ENCODE results near the gene IKZF2.

IKZF2 gene

DNA sequence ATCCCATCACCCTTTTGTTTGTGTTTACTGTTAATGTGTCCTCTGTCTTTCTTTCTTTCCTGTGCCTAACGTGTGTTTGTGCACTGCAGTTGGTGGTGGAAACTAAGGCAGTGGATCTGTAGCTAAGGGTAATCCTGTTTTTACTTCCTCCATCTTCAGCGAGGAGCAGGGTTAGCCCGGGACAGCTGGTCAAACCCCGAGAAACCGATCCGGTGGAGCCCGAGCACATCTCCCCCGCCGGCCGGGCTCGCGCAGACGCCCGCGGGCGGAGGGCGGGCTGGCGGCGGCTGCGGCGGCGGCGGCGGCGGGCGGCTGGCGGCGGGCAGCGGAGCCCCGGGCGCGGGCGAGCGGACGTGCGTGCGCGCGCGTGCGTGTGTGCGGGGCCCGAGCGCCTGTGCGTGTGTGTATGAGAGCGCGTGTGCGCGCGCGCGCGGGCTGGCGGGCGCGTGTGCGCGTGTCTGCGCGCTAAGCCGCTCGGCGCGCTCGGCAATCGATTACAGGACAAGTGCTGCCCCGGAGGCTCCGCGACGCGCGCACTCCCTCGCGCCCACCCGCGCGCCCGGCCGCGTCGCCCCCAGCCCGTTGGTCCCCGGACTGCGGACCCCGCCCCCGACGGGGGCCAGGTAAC, at the start of gene IKZF2:
Gene IKZF2 (minus strand): TSS at position 176 of the 628 bp plus-strand sequence. CDS start 2,983 bp downstream, outside the sequence.
- peak; percentile 75 for DNase-seq

DNA sequence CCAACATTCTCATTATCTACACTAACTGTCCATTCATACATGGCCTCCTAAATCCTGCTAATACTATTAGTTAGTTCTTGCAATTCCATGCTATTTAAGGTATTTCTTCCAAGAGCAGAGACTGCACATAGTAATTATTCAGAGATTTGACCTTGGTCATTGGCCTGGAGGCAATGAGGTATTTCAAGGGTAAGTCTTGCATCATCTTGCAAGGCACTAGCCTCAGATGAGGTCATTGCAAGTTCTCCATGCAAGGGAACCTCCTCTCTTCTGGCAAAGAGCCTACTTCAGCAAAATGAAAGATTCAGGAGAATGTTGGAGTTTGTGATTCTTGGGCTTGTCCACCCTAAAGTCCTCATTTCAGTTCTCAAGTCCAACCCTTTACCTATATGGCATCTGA, 48.5 kb upstream of the IKZF2 start:
- no peak for DNase-seq

DNA sequence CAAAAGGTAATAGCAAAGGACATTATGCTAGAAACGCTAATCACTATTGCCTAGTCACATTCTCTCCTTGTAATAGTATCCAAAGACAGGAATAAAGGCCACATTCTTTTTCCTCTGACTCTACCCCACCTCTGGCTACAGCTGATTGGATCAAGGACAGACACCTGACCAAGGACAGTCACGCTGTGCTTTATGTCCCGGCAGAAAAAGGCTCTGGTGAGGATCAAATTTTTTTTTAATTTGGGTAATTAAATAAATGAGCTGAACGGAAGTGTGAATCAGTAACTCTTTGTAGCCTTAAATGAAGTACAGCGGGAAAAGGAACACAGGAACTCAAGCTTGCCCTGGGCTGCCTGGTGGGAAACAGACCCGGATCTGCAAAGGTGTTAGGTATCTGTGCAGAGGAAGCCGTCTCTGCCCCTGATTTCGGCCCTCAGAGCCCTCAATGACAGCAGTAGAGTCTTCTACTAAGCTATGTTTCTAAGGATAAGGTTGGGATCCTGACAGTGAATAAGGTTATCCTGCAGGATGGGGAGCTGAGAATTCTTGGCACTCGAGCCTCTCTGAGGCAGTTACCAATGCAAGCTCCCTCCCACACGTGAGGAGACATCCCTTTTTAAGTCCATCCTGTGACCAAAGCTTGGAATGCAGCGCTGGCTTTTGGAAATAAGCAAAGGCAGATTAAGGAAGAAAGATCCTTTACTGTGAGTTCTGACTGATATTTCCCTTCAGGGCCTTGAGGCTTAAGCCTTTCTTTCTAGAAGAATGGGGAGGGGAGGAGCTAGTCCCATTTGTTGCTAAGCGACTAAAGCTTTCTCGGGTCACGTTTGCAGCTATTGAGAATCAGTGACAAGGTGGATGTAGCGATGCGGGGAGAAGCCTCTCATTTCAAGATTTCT, 37.8 kb upstream of the IKZF2 start:
- DNase-seq, result no peak

DNA sequence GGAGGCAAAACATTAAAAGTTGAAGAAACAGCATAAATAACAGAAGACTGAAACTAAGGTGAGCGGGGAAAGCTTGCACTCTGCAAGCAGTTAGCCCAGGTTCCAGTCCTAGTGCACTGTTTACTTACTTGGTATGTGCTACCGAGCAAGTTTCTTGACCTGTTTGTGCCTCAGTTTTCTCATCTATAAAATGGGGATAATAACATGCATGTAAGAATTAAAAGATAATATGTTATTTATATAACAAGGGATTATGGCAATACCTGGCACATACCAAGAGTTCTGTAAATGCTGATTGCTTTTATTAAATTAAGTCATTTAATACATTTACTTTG, 37.1 kb upstream of the IKZF2 start:
- DNase-seq, result no peak

DNA sequence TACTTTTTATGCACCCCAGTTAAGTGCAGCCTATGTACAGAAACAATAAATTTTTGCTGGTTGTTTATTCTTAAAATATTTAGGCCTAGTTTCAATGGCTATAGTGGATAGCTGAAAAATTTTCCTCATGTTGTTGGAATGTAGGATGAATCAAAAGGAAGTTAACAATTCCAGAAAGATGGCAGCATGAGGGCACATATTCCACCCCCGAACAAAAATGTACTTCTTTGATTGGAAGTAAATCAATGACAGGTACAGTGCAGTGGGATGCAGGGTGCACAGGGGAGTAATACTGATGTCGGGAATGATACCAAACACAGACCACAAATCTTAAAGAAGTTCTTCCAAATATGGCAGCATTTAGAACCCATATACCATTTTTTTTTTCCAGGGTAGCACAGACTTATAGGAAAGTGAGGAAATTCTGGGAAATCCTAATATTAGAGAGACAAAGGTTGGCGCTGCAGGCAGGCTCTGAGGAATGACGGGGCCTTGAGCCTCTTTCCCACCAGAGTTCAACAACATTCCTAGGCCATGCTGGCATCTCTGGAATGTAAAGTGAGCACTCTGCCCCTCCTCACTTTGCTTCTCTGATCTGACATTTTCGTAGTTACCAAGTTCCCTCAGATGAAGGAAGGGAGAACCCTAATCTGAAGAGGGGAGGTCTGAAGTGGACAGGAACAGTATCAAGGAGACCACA, 36.6 kb upstream of the IKZF2 start:
- DNase-seq, result no peak

DNA sequence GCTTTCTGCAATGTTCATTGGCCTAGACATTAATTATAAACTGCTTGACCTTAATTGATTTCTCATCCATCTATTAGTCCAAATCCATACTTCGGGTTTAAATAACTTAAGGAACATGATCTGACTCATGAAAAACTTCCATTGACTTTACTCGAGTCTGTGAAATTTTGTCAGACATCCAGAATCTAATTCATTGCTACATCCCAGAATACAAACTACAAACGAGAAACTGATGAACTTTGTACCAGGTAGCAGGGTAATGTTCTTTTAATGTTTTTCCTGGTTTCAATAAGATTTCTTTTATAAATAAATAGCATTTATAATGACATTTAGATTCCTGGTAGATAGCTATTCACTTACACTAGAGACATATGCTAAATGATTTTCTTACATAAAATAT, 36.0 kb upstream of the IKZF2 start:
- no peak for DNase-seq

DNA sequence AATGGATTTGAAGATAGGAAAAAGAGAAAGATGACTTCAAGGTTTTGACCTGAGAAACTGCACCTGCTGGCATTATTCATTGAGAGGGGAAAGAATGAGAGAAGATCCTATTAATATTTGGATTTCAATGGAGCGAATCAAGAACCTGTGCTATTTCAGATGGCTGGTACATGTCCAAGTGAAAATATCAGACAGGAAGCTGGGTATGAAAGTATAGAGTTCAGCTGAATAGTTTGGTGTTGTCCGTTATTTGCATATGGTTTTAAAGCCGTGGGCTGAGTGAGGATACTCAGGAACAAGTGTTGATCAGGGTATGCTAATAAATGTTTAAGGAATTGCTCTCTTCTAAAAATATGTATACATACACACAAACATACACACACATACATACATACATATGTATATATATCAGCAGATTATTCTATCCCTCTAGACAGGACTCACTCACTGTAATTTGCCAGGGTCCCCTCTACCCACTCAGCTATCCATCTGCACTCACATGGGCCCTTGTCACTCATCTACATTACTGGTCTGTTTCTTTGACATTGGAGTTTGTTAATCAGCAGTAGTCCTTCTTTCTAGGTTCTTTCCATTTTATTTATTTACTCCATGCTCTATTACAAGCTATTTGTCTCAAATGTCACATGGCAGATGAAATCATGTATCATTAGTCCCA, 33.9 kb upstream of the IKZF2 start:
- DNase-seq, result no peak

DNA sequence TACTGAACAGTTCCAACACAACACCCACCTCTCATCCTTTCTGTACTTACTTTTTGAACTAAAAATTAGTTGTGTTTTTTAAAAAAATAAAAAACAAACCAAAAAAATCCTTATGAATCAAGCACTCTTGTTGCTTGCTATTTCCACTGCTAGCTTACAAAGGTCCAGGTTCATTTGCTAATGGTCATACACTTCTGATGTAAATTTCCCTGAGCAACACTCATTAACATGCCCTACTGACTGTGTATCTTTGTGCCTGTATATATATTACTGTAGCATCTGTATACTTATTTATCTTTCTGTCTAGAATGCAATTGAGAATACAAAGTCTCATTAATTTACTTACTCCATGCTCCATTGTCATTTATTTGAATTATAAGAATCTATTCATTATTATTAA, 30.3 kb upstream of the IKZF2 start:
- no peak for DNase-seq

DNA sequence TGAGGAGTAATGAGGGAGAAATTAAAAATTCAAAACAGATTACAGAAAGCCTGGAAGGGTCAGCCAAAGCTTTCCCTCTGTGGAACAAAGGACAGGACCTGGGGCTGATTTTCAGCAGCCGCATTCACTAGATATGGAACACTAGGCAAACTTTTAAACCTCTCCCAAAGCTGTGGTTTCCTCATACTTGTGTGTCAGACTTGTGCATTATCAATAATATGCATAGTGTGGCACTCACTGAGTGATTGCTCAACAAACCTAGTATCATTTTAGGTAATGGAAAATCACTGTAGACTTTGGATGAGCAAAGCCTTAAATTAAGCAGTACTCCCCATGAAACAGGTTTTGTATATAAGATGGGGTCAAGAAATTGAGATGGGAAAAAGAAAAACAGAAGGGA, 26.3 kb upstream of the IKZF2 start:
- no peak for DNase-seq

DNA sequence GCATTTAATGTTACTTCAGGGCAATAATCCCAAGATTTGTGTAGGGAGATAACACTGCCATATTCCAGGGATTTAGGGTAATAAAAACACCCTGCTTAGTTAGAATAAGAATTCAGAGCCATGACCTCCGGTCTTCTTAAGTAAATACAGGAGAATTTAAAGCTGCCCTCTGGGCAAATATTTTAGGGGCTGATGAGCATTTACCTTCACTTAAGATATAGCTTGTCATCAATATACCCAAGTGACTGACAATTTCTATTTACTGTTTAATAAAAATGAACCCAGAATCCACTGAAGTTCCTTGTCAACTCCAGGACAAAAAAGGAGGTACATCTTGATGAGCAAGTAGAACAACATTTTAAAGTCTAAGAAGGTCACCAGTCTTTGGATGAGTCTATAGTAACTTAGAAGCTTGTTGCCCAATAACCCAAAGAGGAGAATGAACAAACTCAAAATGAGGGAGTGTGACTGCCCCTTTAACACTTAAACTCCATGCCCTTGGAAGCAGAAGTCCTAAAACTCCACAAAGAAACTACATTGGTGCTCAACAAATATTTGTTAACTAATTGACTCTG, 24.3 kb upstream of the IKZF2 start:
- DNase-seq, result no peak

DNA sequence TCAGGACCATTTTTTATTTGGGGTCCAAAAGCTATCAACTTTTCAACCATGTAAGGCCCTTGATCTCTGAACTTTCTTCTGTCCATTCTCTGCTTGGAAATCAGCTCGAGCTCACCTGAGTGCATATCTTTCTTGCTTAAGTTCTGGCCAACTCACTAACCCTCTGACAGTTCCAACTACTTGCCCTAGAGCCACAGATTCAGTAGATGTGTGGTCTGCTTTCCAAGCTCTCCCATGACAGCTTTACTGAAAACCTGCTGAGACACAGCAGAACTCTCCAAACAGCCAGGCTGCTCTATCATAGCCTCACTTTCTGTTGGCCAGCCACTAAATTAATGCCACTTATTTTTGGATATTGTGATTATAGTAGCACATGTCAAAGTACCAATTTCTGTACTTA, 21.2 kb upstream of the IKZF2 start:
- DNase-seq, result no peak

DNA sequence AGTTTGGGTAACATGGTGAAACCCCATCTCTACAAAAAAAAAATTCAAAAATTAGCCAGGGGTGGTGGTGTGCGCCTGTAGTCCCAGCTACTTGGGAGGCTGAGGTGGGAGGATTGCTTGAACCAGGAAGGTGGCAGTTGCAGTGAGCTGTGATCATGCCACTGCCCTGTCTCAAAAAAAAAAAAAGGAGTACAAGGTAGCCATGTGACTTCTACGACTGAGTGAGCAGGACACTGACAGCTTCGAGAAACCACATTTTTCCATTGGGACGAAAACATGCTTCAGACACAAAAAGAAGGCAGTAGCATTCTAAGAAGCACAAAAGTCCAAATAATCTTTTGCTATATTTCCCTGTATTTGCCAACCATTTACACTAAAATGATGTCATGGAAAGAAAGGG, 19.7 kb upstream of the IKZF2 start:
- no peak for DNase-seq

DNA sequence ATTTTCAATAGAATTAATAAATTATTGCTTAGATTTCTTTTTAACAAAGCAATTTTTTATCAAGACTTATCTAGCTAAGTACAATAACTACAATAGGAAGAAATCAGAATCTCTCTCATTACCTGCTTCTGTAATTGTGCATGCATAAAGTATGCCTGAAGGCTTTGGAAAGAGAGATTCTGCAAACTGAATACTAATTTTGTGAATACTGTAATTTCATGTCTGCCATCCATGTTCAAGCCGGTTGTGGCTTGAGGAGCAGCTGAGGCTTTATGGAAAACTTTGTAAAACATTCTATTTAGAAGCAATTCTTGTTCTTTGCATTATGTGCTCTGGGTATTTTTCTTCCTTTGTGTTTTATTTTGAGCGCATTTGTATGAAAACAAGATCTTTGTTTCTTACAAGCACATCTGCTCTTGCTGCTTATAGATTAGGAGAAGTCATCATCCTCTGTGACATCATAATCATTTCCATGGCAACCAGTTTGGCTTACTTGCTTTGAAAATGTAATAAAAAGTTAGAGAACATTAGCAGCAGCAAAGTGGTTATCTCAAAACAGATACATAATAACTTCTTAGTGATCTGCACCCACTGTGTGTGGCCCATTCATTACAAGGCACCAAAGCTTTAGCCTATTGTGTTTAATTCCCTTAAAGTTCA, 16.0 kb upstream of the IKZF2 start:
- no peak for DNase-seq

DNA sequence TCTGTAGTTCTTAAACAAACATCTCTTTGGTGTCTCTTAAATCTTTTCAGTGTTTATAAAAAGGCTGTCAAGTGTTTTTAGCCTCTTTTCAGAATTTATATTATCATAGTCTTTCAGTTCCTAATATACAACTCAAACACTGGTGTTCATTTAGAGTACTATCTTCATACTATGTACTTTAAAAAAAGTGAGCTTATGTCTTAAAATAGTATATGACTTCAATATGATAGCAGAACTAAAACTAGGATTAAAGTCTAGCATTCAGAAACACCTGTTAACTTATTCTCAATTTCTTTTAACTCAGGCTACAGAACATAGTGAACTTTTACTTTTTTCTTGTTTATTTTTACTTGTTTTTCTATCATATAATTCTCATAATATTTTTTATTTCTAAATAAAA, 14.7 kb upstream of the IKZF2 start:
- DNase-seq, result no peak

DNA sequence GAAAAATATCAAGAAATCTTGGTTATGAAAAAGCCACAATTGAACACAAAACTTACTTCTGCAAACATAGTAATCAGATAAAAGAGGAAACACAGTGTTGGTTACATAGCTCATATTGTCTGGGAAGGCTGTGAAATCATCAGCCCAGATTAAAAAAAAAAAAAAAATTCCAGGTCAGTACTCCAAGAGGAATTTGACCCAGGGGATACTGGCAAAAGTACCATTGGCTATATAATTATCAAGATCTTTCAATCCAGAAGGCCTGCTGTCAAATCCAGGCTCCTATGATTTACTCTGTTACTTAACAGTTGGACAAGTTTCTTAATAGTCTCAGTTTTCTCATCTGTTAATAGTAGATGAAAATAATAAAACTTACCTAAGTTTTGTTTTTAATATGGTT, 12.9 kb upstream of the IKZF2 start:
- DNase-seq, result no peak

DNA sequence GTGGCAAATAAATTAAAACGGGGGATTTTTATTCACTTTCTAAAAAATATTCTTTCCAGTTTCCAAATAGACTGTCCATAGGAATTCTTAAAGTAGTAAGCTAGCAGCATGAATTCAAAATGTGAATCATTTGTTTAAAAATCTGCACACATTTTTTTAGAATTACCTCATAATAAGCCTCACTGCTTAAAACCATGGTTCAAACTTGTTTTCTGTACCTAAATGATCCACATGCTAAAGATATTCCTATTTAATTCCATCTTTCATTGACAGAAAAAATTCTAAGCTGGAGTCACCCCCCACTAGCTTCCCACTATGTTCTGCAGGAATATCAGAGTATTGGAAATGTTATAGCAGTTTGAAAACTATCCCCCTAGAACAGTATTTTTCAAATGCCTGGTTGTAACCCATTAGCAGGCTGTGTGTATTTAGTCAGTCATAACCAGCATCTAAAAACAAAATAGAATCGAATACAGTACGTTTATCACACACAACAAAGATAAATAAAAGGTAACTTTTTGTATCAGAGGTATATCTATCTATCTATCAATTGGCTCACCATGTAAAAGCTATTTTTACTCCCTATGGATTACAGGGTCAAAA, 11.2 kb upstream of the IKZF2 start:
- DNase-seq, result no peak

DNA sequence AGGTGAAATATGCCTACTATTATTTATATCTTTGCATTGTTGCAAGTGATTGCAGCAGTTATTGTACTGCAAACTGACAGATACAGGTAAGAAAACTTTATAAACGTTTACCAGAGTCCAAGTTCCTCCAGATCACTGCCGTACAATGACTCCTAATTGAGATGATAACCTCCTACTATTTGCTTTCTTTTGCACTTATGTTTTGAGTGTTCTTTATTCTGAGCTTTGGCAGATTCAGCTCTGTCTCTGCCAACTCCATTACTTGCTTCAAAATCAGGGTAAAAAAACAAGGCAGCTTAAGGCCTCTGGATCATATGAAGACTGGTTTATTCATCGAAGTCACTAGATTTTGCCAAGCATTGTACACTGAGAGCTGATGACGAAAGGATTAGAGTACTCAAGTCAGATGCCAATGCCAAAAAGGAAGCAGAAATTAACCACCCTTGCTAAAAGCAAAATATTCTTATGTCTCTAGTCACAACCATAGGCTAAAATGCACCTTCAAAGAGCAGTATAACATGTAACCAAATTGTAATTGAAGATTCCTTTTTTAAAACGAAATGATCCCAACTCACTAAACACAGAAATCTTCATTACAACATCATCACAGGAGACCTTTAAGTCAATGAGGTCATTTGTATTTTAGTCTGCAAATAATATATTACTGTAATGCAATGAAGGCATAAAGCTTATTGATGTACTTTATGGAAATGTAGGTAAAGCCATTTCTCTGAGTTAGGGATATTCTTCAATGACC, 10.5 kb upstream of the IKZF2 start:
- DNase-seq, result no peak

DNA sequence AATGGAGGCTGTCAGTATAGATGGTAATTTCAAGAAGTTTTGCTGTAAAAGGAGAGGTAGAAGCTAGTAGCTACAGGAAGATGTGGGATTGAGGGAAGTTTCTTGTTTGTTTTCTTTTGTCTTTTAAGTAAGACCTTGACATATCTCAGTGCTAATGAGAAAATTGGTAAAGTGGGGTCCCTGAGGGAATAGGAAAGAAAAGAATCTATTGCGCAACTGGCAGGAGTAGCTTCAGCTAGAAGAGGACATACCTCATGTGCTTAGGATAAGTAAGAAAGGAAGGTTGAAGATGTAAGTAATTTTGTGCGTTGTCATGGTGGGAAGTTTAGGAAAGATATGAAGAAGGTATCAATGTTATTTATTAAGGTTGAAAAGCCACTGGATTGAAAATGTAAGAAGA, 8.4 kb upstream of the IKZF2 start:
- no peak for DNase-seq

DNA sequence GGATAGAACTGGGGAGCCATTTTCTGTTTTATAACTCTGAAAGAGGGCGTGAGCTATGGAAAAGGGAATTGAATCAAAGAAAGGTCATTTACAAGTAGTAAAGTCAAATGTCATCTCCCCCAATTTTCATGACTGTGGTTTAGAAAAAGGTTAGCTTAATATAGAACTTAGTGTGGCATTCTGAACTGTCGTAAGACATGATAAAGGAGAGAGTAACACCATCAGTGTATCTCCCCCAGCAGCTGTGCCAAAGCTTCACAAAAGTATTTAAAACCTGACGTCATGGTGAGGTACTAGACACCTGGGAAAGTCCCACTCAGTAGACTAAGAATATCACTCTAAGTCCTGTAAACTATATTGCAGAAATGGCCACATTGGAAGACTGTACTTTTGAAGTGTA, 5.8 kb upstream of the IKZF2 start:
- no peak for DNase-seq

DNA sequence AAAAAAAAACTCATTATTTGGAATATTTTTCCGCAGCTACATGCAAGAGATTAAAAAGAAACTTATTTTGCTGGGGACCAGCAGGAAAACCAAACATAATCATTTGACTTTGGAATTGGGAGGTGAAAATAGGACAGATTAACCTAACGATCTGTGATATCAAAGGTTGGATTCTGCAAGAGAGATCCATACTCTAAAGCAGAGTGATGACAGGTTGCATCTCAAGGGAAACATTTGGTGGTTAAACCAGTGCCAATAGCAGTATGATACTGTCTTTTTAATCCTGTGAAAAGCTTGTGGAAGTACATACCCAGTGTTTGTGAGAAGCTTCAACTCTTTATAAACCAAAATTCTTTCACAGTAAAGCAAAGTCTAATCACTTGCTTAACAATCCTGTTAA, 5.3 kb upstream of the IKZF2 start:
- DNase-seq, result no peak

DNA sequence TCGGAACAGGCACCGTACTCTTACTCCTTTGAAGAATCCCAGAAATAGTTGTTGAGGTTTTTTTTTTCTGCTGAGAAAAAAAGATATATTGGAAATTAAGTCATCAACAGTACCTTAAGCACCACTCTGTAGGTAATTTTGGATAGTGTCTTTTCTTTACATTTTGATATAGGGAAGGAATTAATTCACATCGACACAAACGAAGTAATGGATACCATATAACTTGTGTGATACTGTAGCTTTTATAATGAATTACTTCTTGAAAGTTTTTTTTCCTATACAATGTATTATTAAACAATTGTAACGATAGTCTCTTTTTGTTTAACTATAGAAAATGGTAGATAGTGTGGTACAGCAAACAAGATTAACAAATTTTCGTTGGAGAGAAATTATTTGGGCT, 1.5 kb upstream of the IKZF2 start:
- no peak for DNase-seq

Measured in stimulated activated CD4-positive, alpha-beta T cell treated with anti-CD3 and anti-CD28 coated beads, Interleukin-15, amount 100 ng/mL, for 24 hours (primary cell).